Measurements from ENCODE around the gene AUTS2. TPM values are rescaled to one million over a fixed set of nuclear protein-coding genes. Genes with fewer than 3 reads are reported as not detected.

Gene AUTS2
- total and polyA plus RNA-seq, 9 of the 15 experiments (the other 6 are each of a cell fraction or from before 2014, with no cell fraction given) = 0.58 TPM; not detected in 8

DNA sequence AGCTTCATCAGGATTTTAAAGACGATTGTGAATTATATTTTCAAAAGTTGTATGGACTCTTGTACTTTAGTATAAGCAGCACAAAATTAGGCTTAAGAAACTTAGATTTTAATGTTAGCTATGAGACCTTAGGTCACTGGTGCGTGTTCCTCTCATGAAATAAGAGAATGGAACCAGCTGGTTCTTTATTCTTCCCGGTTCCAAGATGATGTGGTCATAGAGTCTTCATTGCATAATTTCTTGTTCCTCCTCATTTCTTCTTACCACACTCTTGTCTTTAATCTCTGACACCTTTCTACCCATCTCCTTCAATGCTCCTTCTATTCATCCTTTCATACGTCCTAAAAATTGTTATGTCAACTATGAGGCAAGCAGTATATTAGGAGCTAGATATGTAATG lies 437.2 kb downstream of the AUTS2 start:
- no peaks in the 10 kb centered on the region for H3K27me3 ChIP-seq (ENCODE audit: control insufficient read depth in 2 of 2, insufficient read depth in 2 of 2, low read length in 2 of 2)
- no peak for ATAC-seq
- ChIA-PET POLR2A (interaction anchor here (0.6 to 1.4 kb wide), 3 partner anchors 11 to 811 kb away, joined by 3 read pairs; no protein-coding TSS in a partner anchor), CTCF (ENCODE audit: low intra/inter-chr PET ratio) (no interaction called here)
- H3K79me2 ChIP-seq (ENCODE audit: control insufficient read depth, insufficient read depth, low read length) = no peaks in the 10 kb centered on the region
- no peak overlapping the region for H3K9ac ChIP-seq (ENCODE audit: insufficient read depth in 1 of 2, low read depth in 2 of 2, low read length in 2 of 2)
- in situ Hi-C loops (cut with MboI) (no loop called here), intact Hi-C loops (cut with micrococcal nuclease) (no loop called here)
- H2AFZ ChIP-seq (ENCODE audit: low read depth, low read length) = no peak overlapping the region
- no peak for DNase-seq (ENCODE audit: extremely low read depth in 1 of 4, low spot score in 3 of 4)
- no peak overlapping the region for H3K27ac ChIP-seq (ENCODE audit: extremely low read depth, low read depth, low read length)
- BruUV-seq (replicated peaks) = no TSS peak
- no peaks in the 10 kb centered on the region for H4K20me1 ChIP-seq (replicated peaks; ENCODE audit: control insufficient read depth, insufficient read depth, low read length)
- no peaks in the 10 kb centered on the region for H3K9me3 ChIP-seq (replicated peaks; ENCODE audit: control insufficient read depth, insufficient read depth, low read depth, low read length)
- H3K36me3 ChIP-seq (ENCODE audit: control insufficient read depth, insufficient read depth, low read length) = no peaks in the 10 kb centered on the region
- H3K4me2 ChIP-seq (ENCODE audit: insufficient read depth, low read length) = no peak overlapping the region
- H3K4me3 ChIP-seq = no peak overlapping the region
- 1% methylated on average over 4 of the region's 4 CpGs for WGBS (ENCODE audit: insufficient coverage, low coverage, missing lambda C conversion rate)
- no peaks in the 10 kb centered on the region for H3K9me1 ChIP-seq (ENCODE audit: control insufficient read depth, insufficient read depth, low read length)
- FAIRE-seq = no peak
- no peaks in the 10 kb centered on the region for H3K4me1 ChIP-seq (replicated peaks in 1 of 2; ENCODE audit: control insufficient read depth in 2 of 2, insufficient read depth in 2 of 2, low read length in 2 of 2)
- TF ChIP-seq PHF20 (IDR thresholded peaks at IDR 0.05; ENCODE audit: partially characterized antibody) = no peak
- TF ChIP-seq SNRNP70 (optimal IDR thresholded peaks at IDR 0.05; ENCODE audit: low read depth, low read length) = no peak
- TF ChIP-seq ETS2 (tag; IDR thresholded peaks at IDR 0.05; ENCODE audit: borderline replicate concordance, poor library complexity, severe bottlenecking) = no peak
- TF ChIP-seq NEUROD1 (IDR thresholded peaks at IDR 0.05; ENCODE audit: borderline replicate concordance, low read depth, low read length, partially characterized antibody) = no peak
- no peak for TF ChIP-seq TCF3 (CRISPR knock-in tag; IDR thresholded peaks at IDR 0.05)
- TF ChIP-seq, protein P1, sequence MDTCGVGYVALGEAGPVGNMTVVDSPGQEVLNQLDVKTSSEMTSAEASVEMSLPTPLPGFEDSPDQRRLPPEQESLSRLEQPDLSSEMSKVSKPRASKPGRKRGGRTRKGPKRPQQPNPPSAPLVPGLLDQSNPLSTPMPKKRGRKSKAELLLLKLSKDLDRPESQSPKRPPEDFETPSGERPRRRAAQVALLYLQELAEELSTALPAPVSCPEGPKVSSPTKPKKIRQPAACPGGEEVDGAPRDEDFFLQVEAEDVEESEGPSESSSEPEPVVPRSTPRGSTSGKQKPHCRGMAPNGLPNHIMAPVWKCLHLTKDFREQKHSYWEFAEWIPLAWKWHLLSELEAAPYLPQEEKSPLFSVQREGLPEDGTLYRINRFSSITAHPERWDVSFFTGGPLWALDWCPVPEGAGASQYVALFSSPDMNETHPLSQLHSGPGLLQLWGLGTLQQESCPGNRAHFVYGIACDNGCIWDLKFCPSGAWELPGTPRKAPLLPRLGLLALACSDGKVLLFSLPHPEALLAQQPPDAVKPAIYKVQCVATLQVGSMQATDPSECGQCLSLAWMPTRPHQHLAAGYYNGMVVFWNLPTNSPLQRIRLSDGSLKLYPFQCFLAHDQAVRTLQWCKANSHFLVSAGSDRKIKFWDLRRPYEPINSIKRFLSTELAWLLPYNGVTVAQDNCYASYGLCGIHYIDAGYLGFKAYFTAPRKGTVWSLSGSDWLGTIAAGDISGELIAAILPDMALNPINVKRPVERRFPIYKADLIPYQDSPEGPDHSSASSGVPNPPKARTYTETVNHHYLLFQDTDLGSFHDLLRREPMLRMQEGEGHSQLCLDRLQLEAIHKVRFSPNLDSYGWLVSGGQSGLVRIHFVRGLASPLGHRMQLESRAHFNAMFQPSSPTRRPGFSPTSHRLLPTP (IDR thresholded peaks at IDR 0.05; ENCODE audit: borderline replicate concordance, extremely low read depth, insufficient read length) = no peak
- TF ChIP-seq, protein P2, sequence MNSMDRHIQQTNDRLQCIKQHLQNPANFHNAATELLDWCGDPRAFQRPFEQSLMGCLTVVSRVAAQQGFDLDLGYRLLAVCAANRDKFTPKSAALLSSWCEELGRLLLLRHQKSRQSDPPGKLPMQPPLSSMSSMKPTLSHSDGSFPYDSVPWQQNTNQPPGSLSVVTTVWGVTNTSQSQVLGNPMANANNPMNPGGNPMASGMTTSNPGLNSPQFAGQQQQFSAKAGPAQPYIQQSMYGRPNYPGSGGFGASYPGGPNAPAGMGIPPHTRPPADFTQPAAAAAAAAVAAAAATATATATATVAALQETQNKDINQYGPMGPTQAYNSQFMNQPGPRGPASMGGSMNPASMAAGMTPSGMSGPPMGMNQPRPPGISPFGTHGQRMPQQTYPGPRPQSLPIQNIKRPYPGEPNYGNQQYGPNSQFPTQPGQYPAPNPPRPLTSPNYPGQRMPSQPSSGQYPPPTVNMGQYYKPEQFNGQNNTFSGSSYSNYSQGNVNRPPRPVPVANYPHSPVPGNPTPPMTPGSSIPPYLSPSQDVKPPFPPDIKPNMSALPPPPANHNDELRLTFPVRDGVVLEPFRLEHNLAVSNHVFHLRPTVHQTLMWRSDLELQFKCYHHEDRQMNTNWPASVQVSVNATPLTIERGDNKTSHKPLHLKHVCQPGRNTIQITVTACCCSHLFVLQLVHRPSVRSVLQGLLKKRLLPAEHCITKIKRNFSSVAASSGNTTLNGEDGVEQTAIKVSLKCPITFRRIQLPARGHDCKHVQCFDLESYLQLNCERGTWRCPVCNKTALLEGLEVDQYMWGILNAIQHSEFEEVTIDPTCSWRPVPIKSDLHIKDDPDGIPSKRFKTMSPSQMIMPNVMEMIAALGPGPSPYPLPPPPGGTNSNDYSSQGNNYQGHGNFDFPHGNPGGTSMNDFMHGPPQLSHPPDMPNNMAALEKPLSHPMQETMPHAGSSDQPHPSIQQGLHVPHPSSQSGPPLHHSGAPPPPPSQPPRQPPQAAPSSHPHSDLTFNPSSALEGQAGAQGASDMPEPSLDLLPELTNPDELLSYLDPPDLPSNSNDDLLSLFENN (IDR thresholded peaks at IDR 0.05; ENCODE audit: low read depth in 2 of 2, low read length in 2 of 2) = no peak
- TF ChIP-seq YBX1 (IDR thresholded peaks at IDR 0.05) = no peak
- TF ChIP-seq, protein P3, sequence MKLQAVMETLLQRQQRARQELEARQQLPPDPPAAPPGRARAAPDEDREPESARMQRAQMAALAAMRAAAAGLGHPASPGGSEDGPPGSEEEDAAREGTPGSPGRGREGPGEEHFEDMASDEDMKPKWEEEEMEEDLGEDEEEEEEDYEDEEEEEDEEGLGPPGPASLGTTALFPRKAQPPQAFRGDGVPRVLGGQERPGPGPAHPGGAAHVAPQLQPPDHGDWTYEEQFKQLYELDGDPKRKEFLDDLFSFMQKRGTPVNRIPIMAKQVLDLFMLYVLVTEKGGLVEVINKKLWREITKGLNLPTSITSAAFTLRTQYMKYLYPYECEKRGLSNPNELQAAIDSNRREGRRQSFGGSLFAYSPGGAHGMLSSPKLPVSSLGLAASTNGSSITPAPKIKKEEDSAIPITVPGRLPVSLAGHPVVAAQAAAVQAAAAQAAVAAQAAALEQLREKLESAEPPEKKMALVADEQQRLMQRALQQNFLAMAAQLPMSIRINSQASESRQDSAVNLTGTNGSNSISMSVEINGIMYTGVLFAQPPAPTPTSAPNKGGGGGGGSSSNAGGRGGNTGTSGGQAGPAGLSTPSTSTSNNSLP (IDR thresholded peaks at IDR 0.05; ENCODE audit: borderline replicate concordance, low read depth, low read length) = no peak
- TF ChIP-seq ZC3H8 (IDR thresholded peaks at IDR 0.05) = no peak
- no peak for TF ChIP-seq ZNF668 (CRISPR knock-in tag; IDR thresholded peaks at IDR 0.05)
- no peak for TF ChIP-seq ZKSCAN8 (CRISPR knock-in tag; IDR thresholded peaks at IDR 0.05)
- TF ChIP-seq EGR1 (conservative IDR thresholded peaks at IDR 0.05) = no peak
- TF ChIP-seq PTRF (tag; IDR thresholded peaks at IDR 0.05) = no peak
- no peak for TF ChIP-seq HNRNPLL (IDR thresholded peaks at IDR 0.05; ENCODE audit: low read depth, low read length, poor library complexity, severe bottlenecking)
- no peak for TF ChIP-seq CTBP1 (IDR thresholded peaks at IDR 0.05; ENCODE audit: borderline replicate concordance)
